ENCODE results near the gene SOX5. TPM values are rescaled to one million over a fixed set of nuclear protein-coding genes. Genes with fewer than 3 reads are reported as not detected.

SOX5 gene
- total RNA-seq, 3 donors from 2014 or later, result 10.5 to 42.1 (median 11.7) TPM

DNA sequence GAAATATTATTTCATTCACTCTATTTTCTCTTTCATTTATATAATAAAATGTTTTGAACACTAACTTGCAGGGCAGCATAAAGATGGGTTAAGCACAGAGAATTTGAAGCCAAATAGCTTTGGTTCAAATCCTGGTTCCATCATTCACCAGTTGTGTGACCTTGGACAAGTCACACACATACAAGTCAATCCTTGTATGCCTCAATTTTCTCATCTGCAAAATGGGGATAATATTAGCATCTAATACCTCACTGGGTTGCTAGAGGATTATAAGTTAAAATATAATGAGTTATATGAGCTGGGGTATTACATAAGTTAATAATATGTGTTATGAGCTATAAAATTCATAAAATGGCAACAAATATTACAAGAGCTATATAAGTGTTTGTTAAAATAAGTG is 94.9 kb downstream of the SOX5 start:
- H3K4me3 ChIP-seq, result no peak overlapping the region
- peaks cover 6 to 11% of the 10 kb centered on the region in 2 donors for H3K9me3 ChIP-seq
- H3K27me3 ChIP-seq, result no peaks in the 10 kb centered on the region
- no peak for DNase-seq (ENCODE audit: low spot score in 2 of 2)
- intact Hi-C loops (cut with DNase I; ENCODE audit: low total_unique reads), result no loop called here
- no peak for TF ChIP-seq POLR2AphosphoS5 (IDR thresholded peaks at IDR 0.05)
- TF ChIP-seq, protein P1, sequence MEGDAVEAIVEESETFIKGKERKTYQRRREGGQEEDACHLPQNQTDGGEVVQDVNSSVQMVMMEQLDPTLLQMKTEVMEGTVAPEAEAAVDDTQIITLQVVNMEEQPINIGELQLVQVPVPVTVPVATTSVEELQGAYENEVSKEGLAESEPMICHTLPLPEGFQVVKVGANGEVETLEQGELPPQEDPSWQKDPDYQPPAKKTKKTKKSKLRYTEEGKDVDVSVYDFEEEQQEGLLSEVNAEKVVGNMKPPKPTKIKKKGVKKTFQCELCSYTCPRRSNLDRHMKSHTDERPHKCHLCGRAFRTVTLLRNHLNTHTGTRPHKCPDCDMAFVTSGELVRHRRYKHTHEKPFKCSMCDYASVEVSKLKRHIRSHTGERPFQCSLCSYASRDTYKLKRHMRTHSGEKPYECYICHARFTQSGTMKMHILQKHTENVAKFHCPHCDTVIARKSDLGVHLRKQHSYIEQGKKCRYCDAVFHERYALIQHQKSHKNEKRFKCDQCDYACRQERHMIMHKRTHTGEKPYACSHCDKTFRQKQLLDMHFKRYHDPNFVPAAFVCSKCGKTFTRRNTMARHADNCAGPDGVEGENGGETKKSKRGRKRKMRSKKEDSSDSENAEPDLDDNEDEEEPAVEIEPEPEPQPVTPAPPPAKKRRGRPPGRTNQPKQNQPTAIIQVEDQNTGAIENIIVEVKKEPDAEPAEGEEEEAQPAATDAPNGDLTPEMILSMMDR (IDR thresholded peaks at IDR 0.05), result no peak
- no peak for TF ChIP-seq POLR2A (IDR thresholded peaks at IDR 0.05)
- H3K27ac ChIP-seq, result no peak overlapping the region
- H3K36me3 ChIP-seq, result no peaks in the 10 kb centered on the region
- no peaks in the 10 kb centered on the region for H3K4me1 ChIP-seq

DNA sequence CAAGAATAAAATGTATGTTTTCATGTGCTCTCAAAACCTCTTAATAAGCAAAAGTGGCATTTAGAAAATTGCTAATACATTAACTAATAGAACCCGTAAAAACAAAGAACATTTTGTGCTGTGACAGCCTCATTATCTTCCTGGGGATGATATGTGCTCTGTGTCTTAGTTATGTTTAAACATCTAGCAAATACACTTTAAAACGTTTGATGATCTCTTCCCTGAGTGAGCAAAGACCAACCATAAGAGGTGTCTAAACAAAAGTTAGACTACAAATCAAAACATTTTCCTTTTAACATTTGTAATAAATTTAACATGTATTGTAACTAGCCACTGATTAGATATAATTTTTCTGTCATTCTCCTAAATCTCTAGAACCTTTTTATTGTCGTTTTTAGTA is 95.8 kb downstream of the SOX5 start:
- no peak overlapping the region for H3K27ac ChIP-seq
- DNase-seq (ENCODE audit: low spot score in 2 of 2), result no peak
- H3K4me3 ChIP-seq, result no peak overlapping the region
- no peaks in the 10 kb centered on the region for H3K4me1 ChIP-seq
- no peaks in the 10 kb centered on the region for H3K36me3 ChIP-seq
- intact Hi-C loops (cut with DNase I; ENCODE audit: low total_unique reads), result no loop called here
- H3K27me3 ChIP-seq, result no peaks in the 10 kb centered on the region
- peaks cover 0 to 1% of the 10 kb centered on the region in 2 donors for H3K9me3 ChIP-seq
- TF ChIP-seq, protein P1 (IDR thresholded peaks at IDR 0.05), result no peak
- no peak for TF ChIP-seq POLR2A (IDR thresholded peaks at IDR 0.05)
- no peak for TF ChIP-seq POLR2AphosphoS5 (IDR thresholded peaks at IDR 0.05)

DNA sequence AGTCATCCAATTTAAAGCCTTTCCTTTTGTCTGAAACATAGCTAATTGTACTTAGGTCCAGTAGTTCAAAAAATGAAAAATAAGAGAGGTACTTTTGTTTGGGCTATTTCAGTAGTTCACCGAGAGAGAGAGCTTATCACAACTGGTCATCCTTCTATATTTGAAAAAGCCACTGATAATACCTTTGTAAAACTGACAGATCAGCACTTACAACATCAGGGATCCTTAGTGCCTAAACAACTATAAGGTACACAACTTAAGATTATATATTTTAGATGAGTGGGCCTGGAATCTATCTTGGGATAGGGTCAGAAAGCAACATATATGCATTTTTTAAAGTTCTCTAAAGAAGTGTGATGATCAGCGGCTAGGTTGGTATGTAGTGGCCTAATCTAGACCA is 97.9 kb downstream of the SOX5 start:
- Histone ChIP-seq H3K4me1 (no peaks in the 10 kb centered on the region), H3K4me3 (no peak overlapping the region), H3K27me3 (no peaks in the 10 kb centered on the region), H3K36me3 (no peaks in the 10 kb centered on the region), H3K27ac (no peak overlapping the region), H3K9me3 (no peaks in the 10 kb centered on the region)
- intact Hi-C loops (cut with DNase I; ENCODE audit: low total_unique reads), result no loop called here
- DNase-seq (ENCODE audit: low spot score in 2 of 2), result no peak
- TF ChIP-seq POLR2A (IDR thresholded peaks at IDR 0.05), result no peak
- TF ChIP-seq POLR2AphosphoS5 (IDR thresholded peaks at IDR 0.05), result no peak
- TF ChIP-seq, protein P1 (IDR thresholded peaks at IDR 0.05), result no peak

DNA sequence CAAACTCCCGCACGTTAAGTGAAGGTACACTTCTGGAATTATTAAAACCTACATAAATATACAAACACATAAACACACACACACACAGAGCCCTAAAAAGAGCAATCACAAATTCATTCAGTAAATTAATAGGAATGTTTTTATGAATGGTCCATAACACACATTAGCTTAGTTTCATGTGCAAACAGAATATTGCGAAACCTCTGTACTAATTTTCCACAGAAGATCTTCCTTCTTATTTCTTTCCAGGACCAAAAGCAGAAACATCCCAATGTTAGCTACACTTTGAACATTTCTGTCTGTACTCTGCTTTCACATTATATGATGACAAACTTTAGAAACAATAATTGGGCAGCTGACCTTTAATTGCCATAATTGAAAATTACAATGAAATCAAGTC is 101.6 kb downstream of the SOX5 start:
- no peak for TF ChIP-seq POLR2A (IDR thresholded peaks at IDR 0.05)
- TF ChIP-seq, protein P1 (IDR thresholded peaks at IDR 0.05), result no peak
- no peak for TF ChIP-seq POLR2AphosphoS5 (IDR thresholded peaks at IDR 0.05)
- Histone ChIP-seq H3K4me1 (no peaks in the 10 kb centered on the region), H3K4me3 (no peak overlapping the region), H3K36me3 (no peaks in the 10 kb centered on the region), H3K27me3 (no peaks in the 10 kb centered on the region), H3K27ac (no peak overlapping the region), H3K9me3 (no peaks in the 10 kb centered on the region)
- DNase-seq (ENCODE audit: low spot score in 2 of 2), result no peak
- intact Hi-C loops (cut with DNase I; ENCODE audit: low total_unique reads), result no loop called here

DNA sequence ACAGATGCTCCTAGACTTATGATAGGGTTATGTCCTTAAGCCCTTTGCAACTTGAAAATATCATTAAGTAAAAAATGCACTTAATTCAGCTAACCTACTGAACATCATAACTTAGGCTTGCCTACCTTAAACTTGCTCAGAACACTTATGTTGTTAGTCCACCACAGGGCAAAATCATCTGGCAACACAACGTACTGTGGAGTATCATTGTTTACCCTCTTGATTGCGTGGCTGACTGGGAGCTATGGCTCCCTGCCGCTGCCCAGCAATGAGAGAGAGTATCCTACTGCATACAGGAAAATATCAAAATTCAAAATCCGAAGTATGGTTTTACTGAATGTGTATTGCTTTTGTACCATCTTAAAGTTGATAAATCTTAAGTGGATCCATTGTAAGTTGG is 105.5 kb downstream of the SOX5 start:
- Histone ChIP-seq H3K4me3 (no peak overlapping the region), H3K27ac (no peak overlapping the region), H3K36me3 (no peaks in the 10 kb centered on the region), H3K4me1 (no peaks in the 10 kb centered on the region), H3K27me3 (no peaks in the 10 kb centered on the region), H3K9me3 (no peaks in the 10 kb centered on the region)
- DNase-seq (ENCODE audit: low spot score in 2 of 2), result no peak
- intact Hi-C loops (cut with DNase I; ENCODE audit: low total_unique reads), result no loop called here
- no peak for TF ChIP-seq POLR2AphosphoS5 (IDR thresholded peaks at IDR 0.05)
- TF ChIP-seq, protein P1 (IDR thresholded peaks at IDR 0.05), result no peak
- no peak for TF ChIP-seq POLR2A (IDR thresholded peaks at IDR 0.05)

Measured in breast epithelium (tissue), 4 donors.